Measurements from ENCODE around the gene NTRK3.

Gene NTRK3

DNA sequence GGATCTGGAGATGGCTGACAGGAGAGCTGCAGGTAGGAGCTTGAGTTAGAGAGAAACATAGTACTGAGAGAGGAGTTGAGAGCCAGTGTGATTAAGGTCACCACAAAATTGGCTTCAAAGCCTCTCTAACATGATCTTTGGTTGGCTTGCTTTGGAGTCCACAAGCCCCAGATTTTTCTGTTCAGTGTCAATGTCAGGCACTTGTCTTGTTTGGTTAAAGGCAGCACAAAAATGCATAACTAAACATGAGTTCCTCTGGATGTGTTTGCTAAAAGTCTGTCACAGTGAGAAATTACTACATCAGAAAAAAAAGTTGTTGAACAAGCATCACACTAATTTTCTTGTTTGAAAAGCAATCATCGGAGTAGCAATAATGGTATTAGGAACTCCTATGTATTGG lies 440.5 kb downstream of the NTRK3 start:
- Histone ChIP-seq H3K9me2 (replicated peaks; ENCODE audit: control insufficient read depth, low read length) (no peaks in the 10 kb centered on the region), H3K4me3 (ENCODE audit: low read length) (no peak overlapping the region), H3K4me2 (ENCODE audit: low read length) (no peak overlapping the region), H3F3A (ENCODE audit: control insufficient read depth, insufficient read depth) (no peaks in the 10 kb centered on the region), H3K27me3 (ENCODE audit: control insufficient read depth, low read length) (no peaks in the 10 kb centered on the region), H3K27ac (ENCODE audit: low read depth, low read length) (no peak overlapping the region), H3K79me2 (ENCODE audit: control insufficient read depth, low read length) (no peaks in the 10 kb centered on the region), H3K36me3 (ENCODE audit: control insufficient read depth, low read length) (no peaks in the 10 kb centered on the region), H4K20me1 (ENCODE audit: control insufficient read depth, insufficient read depth, low read depth, low read length) (no peaks in the 10 kb centered on the region), H3K9me3 (ENCODE audit: control insufficient read depth, insufficient read depth, low read length) (no peaks in the 10 kb centered on the region), H3K4me1 (ENCODE audit: control insufficient read depth, low read length) (no peaks in the 10 kb centered on the region)
- TF ChIP-seq CTCF (IDR thresholded peaks at IDR 0.05; ENCODE audit: low read depth, low read length, poor library complexity, severe bottlenecking) (no peak), EZH2phosphoT487 (IDR thresholded peaks at IDR 0.05; ENCODE audit: borderline replicate concordance, low read length) (no peak)
